Activated CD4-positive, alpha-beta T cell treated with anti-CD3 and anti-CD28 coated beads, Interleukin-2, amount 50 U/mL, for 4 hours (primary cell): ENCODE results near the gene ICOSLG.
"Not testable (repeated sequence)": the region's sequence is repeated elsewhere in the genome, so short reads cannot be mapped to it uniquely, and the experiment has no call there.

Experiments
- DNase-seq, 2 experiments: peaks; one replicate each; pipeline ENCODE4 v3.0.0-alpha.2; 2020

The ICOSLG gene

GRCh38 chr21:44263768-44264167 is 23.0 kb upstream of the ICOSLG start:
- DNase-seq: no peak

GRCh38 chr21:44263221-44263760 is 22.5 kb upstream of the ICOSLG start:
- DNase-seq: no peak

- DNase-seq: no peak
Observed at GRCh38 chr21:44262338-44263056, 21.8 kb upstream of the ICOSLG start.

GRCh38 chr21:44261675-44262295 is 21.0 kb upstream of the ICOSLG start, which contains the start of gene DNMT3L:
Gene DNMT3L, minus strand, starts transcription at chr21:44261897. Its CDS starts 638 bp downstream, at chr21:44261259.
- no peak for DNase-seq

GRCh38 chr21:44260791-44261631 is 20.3 kb upstream of the ICOSLG start:
- no peak for DNase-seq

- no peak for DNase-seq
Observed at GRCh38 chr21:44260066-44260465, 19.3 kb upstream of the ICOSLG start.

- DNase-seq: no peak
Observed at GRCh38 chr21:44259082-44259705, 18.5 kb upstream of the ICOSLG start.

- no peak for DNase-seq
Observed at GRCh38 chr21:44258056-44258725, 17.4 kb upstream of the ICOSLG start.

- no peak for DNase-seq
Observed at GRCh38 chr21:44255511-44255981, 14.8 kb upstream of the ICOSLG start.

- DNase-seq: no peak
Observed at GRCh38 chr21:44253832-44254710, 13.3 kb upstream of the ICOSLG start.

GRCh38 chr21:44249204-44250037 is 8.7 kb upstream of the ICOSLG start:
- not testable (repeated sequence) for DNase-seq

- DNase-seq: not testable (repeated sequence)
Observed at GRCh38 chr21:44247904-44248303, 7.2 kb upstream of the ICOSLG start.

- not testable (repeated sequence) for DNase-seq
Observed at GRCh38 chr21:44243980-44244379, 3.2 kb upstream of the ICOSLG start.

- not testable (repeated sequence) for DNase-seq
Observed at GRCh38 chr21:44241281-44241680, 538 bp upstream of the ICOSLG start.

- DNase-seq: not testable (repeated sequence)
Observed at GRCh38 chr21:44240353-44240752, 390 bp downstream of the ICOSLG start.

GRCh38 chr21:44229561-44229960 is 11.2 kb downstream of the ICOSLG start:
- DNase-seq: not testable (repeated sequence)

GRCh38 chr21:44228109-44228508 is 12.6 kb downstream of the ICOSLG start:
- not testable (repeated sequence) for DNase-seq

GRCh38 chr21:44227614-44228013 is 13.1 kb downstream of the ICOSLG start:
- not testable (repeated sequence) for DNase-seq

GRCh38 chr21:44225605-44226004 is 15.1 kb downstream of the ICOSLG start:
- not testable (repeated sequence) for DNase-seq

- not testable (repeated sequence) for DNase-seq
Observed at GRCh38 chr21:44223334-44223733, 17.4 kb downstream of the ICOSLG start.
